GM18499 (cell line): ENCODE data around the gene BRMS1.
A peak's percentile ranks its signal among the peaks of the same experiment; 100 is the strongest.

Experiments used
- ATAC-seq: cut with Tn5 transposase; IDR thresholded peaks from one replicate; pipeline ENCODE4 v1.9.1; 2021; ENCODE audit warnings: moderate number of reproducible peaks; ENCODE audit not compliant: insufficient read depth, unreplicated experiment

The BRMS1 gene

DNA sequence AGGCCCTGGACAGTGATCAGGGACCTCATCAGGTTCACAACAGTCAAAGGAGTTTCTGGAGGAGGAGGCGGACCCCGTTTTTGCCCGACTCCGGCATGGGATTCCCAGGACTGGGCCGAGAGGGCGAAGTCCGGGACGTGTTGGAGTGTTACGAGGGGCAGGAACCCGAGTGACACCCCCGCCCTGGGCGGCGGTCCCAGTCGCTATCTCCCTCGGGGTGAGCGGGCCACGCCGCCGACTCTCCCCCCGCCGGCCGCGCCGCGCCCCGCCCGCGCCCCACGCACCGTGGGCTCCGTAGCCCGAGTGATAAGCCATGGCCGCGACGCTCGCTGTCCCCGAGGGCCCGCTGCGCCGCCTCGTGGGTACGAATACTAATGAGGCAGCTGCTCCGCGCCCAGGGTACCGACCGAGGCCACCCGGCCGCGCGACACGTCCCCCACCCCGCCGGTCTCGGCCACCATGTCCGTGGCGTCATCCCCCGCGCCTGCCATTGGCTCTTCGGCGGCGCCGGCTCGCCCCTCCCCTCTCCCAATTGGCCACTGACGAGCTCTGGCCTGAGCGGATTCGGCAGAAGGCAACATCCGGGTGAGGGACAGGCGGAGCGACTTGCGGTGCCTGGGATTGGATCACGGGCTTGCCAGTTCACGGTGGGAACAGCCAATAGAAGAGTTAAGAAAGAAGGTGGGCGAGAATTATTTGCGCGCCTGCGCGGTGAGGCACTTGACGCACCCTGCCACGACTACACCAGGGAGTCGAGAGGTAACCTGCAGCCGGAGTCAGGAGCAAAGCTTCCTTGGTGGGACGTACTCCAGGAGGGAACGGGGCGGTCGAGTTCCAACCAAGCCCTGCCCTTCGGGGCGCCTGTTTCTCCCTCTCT is 56.0 kb downstream of the BRMS1 start, which contains the start of gene YIF1A:
TSS of gene YIF1A (minus strand) at position 473 of the 877 bp plus-strand sequence. CDS start at position 315, 158 bp downstream.
- ATAC-seq: peak; percentile 73

DNA sequence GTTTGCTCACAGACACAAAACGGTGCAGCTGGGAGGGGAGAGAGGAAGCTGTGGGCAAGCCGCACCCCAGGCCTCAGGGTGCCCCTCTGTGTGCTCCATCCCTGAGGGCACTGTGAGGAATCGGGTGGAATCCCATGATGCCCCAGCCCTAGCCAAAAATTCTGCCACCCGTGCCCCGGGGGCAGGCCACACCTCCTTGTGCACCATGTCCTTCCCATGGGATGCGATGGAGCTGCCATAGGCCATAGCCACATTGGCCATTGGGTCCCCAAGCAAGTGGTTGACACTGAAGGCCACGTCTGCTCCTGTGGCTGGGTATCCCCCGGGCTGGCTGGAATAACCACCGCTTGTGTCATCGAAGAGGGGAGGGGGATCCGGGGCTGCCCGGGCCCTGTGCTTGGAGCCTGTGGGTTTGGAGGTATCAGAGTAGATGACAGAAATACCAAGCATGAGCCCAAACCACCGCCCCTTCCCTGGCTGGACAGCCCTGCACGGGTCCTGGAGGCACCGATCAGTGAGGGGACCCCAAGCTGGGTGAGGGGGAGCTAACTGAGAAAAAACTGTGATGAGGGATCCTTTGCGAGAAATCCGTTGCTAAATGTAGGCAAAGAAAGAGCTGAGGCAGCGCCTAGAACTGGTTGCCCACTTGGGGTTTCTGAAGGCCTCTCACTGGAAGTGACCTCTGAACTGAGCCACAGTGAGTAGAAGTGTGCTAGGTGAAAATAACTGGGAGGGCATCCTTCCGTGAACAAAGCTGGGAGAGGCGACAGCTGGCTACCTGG is 56.8 kb downstream of the BRMS1 start:
- ATAC-seq: no peak
